Choroid plexus epithelial cell (primary cell): Measurements from ENCODE around the gene FRMD3.
A peak's percentile ranks its signal among the peaks of the same experiment; 100 is the strongest.

Experiments
- DNase-seq: peaks from one replicate; pipeline ENCODE4 v3.0.0-alpha.2; 2010; ENCODE audit warnings: low read depth
- H3K4me3 ChIP-seq: 2 replicates; pipeline ENCODE4 v1.5.1; 2011; ENCODE audit warnings: low read depth, mild to moderate bottlenecking, control low read depth, low read length, moderate library complexity
- TF ChIP-seq, protein P1 (sequence below): conservative IDR thresholded peaks from 2 replicates; pipeline ENCODE4 v1.5.1; 2011; ENCODE audit warnings: low read depth, mild to moderate bottlenecking, control low read depth, inconsistent platforms, low read length, moderate library complexity

The FRMD3 gene

DNA sequence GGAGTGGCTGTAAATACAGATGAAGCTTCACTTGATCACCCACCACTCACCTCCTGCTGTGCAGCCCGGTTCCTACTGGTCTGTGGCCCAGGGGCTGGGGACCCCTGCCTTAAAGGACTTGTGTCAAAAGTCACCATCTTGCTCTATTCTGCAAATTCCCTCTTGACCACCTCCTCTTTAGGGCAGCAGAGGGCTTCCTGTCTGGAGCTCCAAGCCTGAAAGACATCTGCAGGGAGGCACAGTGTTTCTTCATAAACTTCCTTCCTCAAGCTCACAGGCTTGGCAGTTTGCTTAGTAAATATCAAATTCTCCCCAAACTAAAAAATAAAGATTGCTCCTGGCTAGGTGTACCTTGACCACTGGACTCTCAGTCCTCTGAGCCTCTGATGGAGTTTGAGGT lies 104.4 kb downstream of the FRMD3 start:
- DNase-seq: no peak
- no peak overlapping the region for H3K4me3 ChIP-seq
- TF ChIP-seq, protein P1, sequence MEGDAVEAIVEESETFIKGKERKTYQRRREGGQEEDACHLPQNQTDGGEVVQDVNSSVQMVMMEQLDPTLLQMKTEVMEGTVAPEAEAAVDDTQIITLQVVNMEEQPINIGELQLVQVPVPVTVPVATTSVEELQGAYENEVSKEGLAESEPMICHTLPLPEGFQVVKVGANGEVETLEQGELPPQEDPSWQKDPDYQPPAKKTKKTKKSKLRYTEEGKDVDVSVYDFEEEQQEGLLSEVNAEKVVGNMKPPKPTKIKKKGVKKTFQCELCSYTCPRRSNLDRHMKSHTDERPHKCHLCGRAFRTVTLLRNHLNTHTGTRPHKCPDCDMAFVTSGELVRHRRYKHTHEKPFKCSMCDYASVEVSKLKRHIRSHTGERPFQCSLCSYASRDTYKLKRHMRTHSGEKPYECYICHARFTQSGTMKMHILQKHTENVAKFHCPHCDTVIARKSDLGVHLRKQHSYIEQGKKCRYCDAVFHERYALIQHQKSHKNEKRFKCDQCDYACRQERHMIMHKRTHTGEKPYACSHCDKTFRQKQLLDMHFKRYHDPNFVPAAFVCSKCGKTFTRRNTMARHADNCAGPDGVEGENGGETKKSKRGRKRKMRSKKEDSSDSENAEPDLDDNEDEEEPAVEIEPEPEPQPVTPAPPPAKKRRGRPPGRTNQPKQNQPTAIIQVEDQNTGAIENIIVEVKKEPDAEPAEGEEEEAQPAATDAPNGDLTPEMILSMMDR: no peak

DNA sequence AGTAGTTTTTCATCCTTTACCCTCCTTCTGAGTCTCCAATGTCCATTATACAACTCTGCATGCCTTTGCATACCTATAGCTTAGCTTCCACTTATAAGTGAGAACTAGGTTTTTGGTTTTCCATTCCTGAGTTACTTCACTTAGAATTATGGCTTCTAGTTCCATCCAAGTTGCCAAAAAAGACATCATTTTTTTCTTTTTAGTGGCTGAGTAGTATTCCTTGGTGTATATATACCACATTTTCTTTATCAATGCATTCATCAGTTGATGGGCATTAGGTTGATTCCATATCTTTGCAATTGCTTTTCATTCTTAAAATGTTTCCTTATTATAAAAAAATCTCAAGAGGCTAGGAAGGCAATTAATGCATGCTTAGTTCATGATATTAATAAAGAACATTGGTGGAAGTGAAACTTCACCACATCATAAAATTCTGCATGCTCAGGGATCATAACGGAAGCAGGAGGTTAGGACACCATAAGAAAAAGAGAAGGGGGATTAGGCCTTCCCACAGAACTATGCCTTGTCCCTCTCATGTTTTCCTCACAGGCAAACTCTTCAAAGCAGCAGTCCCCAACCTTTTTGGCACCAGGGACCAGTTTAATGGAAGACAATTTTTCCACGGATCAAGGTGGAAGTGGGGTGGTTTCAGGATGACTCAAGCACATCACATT lies 105.2 kb downstream of the FRMD3 start:
- TF ChIP-seq, protein P1: no peak
- DNase-seq: no peak
- no peak overlapping the region for H3K4me3 ChIP-seq

DNA sequence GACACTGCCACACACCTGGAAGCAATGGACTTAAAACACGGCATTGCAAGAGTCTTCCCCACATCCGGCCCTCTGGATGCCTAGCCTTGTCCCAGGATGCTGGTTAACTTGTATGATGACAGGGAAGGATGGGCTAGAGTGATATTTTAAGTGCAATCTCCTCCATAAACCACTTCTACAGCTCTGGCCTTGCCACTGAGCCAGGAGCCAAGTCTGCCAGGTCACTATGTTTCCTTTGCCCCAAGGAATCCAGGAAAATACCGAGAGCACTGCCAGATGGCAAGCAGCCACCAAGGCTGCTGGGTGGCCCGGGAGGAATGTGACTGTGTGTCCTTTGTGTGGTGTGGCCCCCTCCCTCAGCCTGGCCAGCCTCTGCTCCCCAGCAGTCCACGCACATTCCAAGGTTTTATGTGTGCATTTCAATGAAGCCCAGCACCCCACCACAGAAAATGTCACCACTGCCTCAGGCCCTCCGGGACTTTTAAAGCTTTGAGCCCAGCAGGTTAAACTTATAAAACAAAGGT lies 106.0 kb downstream of the FRMD3 start:
- no peak overlapping the region for H3K4me3 ChIP-seq
- TF ChIP-seq, protein P1: no peak
- peak; percentile 27 for DNase-seq

DNA sequence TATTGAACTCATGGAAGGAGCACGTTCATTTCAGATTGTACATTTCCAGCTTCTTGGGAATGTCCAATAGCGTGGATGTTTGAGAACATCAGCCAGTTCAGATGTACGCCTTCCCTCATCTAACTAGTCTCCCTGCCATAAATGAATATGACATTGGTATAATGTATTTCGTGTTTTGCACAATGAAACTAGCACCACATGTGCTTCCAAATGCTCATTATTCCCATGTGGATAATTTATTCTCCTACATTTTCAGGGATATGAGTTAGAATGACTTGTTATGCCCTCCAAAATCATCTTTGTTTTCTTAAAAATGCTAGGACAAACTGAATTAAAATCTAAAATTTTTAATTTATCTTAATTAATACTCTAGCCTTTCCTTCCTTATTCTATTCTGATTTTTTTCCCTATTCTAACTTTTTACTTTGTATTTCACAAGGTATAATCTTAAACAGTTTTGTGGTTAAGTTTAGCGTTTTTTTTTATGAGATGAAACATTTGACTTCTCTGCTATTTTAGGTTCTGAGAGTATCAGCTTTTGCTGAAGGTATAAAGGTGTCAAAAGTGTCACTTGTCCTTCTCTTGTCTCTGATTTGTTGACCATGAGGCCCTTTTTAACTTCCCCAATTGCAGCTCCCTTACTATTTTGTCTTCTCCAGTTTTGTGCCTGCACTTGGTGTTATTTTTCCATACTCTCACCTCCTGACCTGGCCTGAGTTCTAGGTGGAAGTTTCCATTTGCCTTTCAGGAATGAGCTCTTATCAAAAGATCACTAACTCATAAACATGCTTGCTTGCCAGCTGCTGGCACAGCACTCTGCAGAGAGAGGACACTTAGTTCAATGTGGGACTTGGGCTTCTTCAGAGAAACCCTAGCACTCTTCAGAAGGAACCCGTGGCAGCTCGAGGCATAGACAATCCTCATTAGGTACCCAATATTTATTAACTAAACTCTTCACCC lies 106.8 kb downstream of the FRMD3 start:
- TF ChIP-seq, protein P1: no peak
- no peak for DNase-seq
- no peak overlapping the region for H3K4me3 ChIP-seq

DNA sequence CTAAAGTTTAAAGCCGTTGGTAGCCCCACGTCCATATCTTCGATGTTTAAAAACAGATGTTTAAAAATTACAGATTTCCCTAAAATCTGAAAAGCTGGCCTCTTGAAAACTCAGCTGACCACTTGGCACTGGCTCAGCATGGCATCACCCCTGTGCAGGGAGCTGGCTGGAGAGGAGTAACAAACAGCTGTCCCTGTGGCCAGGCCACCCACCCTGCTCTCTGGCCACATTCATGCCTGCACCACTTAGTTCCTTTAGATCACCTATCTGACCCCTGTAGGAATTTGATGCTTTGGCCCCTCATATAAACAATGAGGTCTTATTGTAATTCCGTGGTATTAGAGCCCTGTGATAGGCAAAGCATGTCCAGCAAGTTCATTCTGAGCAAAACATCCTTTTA lies 107.5 kb downstream of the FRMD3 start:
- DNase-seq: no peak
- TF ChIP-seq, protein P1: no peak
- no peak overlapping the region for H3K4me3 ChIP-seq

DNA sequence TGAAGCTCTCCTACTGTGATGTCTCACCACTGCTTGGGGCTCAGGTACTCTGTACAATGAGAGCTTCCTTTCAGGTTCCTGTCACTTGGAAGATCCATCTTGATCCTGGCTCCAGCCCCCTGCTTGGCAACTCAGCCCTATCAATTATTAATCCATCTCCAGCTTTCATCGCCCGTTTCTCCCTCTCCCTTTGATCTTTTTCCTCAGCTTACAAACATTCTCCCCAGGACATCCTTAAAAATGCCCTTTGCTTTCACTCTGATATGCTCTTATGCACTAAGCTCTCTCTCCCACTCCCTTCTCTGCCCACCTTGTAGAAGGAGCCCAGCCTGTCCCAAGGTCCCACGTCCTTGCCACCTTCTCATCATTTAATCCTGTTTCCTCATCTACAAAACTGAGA lies 109.0 kb downstream of the FRMD3 start:
- no peak for DNase-seq
- H3K4me3 ChIP-seq: no peak overlapping the region
- TF ChIP-seq, protein P1: no peak
